C4-2B (cell line): ENCODE measurements around the gene FAM228A.

Experiments
- ZFX ChIP-seq: fragments of 450-650 bp; IDR thresholded peaks from 2 replicates; pipeline ENCODE4 v1.6.1; 2017
- TF ChIP-seq, protein P1 (sequence below): fragments of 450-650 bp; conservative IDR thresholded peaks from 2 replicates; pipeline ENCODE4 v1.5.1; 2017; ENCODE audit warnings: mild to moderate bottlenecking

- TF ChIP-seq, protein P1, sequence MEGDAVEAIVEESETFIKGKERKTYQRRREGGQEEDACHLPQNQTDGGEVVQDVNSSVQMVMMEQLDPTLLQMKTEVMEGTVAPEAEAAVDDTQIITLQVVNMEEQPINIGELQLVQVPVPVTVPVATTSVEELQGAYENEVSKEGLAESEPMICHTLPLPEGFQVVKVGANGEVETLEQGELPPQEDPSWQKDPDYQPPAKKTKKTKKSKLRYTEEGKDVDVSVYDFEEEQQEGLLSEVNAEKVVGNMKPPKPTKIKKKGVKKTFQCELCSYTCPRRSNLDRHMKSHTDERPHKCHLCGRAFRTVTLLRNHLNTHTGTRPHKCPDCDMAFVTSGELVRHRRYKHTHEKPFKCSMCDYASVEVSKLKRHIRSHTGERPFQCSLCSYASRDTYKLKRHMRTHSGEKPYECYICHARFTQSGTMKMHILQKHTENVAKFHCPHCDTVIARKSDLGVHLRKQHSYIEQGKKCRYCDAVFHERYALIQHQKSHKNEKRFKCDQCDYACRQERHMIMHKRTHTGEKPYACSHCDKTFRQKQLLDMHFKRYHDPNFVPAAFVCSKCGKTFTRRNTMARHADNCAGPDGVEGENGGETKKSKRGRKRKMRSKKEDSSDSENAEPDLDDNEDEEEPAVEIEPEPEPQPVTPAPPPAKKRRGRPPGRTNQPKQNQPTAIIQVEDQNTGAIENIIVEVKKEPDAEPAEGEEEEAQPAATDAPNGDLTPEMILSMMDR, result no peak
- no peak for TF ChIP-seq ZFX
These were observed 31.9 kb downstream of the FAM228A start for GRCh38 chr2:24206714-24207113.
